Measurements from ENCODE around the gene SLC22A15. TPM values are rescaled to one million over a fixed set of nuclear protein-coding genes. Genes with fewer than 3 reads are reported as not detected.

The SLC22A15 gene
- total RNA-seq, result 4.1 and 4.6 TPM in 2 replicates

DNA sequence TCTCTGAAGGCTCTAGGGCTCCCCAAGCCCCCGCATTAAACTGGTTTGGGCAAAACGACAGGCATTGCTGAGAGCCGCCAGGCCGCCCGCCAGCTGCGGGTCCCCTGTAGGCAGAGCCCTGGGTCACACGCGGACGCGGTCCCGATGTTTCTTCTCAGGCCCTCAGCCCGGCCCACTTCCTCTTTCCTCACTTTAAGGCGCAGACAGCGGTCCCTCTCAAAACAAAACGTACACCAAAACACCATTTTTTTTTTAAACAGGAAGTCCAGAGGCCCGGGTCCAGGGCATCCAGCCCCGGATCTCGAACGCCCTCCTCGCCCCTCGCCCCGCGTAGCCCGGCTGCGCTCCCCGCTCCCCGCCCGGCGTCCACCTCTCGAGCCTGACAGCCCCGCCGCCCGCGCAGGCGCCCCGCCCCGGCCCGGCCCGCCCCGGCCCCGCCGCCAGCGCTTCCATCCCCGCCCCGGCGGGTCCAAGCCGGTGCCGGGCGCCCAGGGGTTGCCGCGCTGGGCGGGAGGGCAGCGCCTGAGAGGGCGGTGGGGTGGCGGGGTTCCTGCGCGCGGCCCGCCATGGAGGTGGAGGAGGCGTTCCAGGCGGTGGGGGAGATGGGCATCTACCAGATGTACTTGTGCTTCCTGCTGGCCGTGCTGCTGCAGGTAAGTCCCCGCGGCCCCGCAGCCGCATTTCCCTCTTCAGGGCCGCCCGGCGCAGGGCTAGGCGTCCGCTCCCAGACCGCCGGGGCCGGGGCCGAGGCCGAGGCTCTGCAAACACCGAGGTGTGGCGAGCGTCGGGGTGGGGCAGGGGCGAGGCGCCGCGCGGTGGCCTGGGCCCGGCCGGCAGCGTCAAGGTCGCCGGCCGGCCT is at the start of gene SLC22A15:
SLC22A15 (plus strand) TSS at position 452 of the 859 bp plus-strand sequence; CDS start at position 567, 115 bp downstream.
- POLR2A ChIA-PET, result no interaction called here
- intact Hi-C loops (cut with micrococcal nuclease), result loop anchor here (1.0 to 10.0 kb wide), 4 partner anchors 877 to 1949 kb away; partner anchors contain the start of genes GDAP2, MAN1A2, TTF2 and WDR3
- peaks cover 16% of the 10 kb centered on the region for H3K4me1 Mint-ChIP-seq
- TF ChIP-seq, protein P1, sequence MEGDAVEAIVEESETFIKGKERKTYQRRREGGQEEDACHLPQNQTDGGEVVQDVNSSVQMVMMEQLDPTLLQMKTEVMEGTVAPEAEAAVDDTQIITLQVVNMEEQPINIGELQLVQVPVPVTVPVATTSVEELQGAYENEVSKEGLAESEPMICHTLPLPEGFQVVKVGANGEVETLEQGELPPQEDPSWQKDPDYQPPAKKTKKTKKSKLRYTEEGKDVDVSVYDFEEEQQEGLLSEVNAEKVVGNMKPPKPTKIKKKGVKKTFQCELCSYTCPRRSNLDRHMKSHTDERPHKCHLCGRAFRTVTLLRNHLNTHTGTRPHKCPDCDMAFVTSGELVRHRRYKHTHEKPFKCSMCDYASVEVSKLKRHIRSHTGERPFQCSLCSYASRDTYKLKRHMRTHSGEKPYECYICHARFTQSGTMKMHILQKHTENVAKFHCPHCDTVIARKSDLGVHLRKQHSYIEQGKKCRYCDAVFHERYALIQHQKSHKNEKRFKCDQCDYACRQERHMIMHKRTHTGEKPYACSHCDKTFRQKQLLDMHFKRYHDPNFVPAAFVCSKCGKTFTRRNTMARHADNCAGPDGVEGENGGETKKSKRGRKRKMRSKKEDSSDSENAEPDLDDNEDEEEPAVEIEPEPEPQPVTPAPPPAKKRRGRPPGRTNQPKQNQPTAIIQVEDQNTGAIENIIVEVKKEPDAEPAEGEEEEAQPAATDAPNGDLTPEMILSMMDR (IDR thresholded peaks at IDR 0.05), result no peak
- H3K27ac Mint-ChIP-seq, result peak within 1 kb of the TSS; percentile 71
- H3K9me3 Mint-ChIP-seq, result no peaks in the 10 kb centered on the region
- H3K36me3 Mint-ChIP-seq (ENCODE audit: low read depth), result no peaks in the 10 kb centered on the region
- peak within 1 kb of the TSS; percentile 82 for H3K4me3 Mint-ChIP-seq
- H3K27me3 Mint-ChIP-seq, result peaks cover 3% of the 10 kb centered on the region
- CTCF ChIA-PET, result no interaction called here
- DNase-seq (peak; percentile 63), ATAC-seq (ENCODE audit: low read depth) (peak; percentile 90)

DNA sequence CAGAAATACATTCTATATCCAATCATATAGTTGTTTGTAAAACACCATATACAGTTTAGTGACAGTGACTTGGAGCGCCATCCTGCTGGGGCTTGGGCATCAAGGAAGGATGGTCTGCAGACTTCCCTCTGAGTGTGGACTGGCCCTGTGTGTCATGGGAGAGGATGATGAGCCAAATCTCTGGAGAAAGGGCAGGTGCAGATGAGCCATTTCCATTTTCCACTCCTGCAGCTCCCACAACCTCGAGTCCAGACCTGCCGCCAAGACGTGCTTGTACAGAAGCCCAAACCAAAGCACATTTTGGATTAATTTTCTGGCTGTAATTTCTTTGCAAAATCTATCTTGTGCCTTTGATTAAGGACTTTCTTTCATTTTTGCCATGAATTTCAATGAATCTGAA is 48.3 kb upstream of the SLC22A15 start:
- ATAC-seq (ENCODE audit: low read depth) (no peak), DNase-seq (no peak)
- Mint-ChIP-seq H3K4me3 (no peak overlapping the region), H3K27me3 (peaks cover 2% of the 10 kb centered on the region), H3K27ac (no peak overlapping the region), H3K36me3 (ENCODE audit: low read depth) (no peaks in the 10 kb centered on the region), H3K9me3 (no peaks in the 10 kb centered on the region), H3K4me1 (peaks cover 21% of the 10 kb centered on the region)
- TF ChIP-seq, protein P1 (IDR thresholded peaks at IDR 0.05), result no peak
- POLR2A ChIA-PET, result no interaction called here
- CTCF ChIA-PET, result no interaction called here
- intact Hi-C loops (cut with micrococcal nuclease), result no loop called here

DNA sequence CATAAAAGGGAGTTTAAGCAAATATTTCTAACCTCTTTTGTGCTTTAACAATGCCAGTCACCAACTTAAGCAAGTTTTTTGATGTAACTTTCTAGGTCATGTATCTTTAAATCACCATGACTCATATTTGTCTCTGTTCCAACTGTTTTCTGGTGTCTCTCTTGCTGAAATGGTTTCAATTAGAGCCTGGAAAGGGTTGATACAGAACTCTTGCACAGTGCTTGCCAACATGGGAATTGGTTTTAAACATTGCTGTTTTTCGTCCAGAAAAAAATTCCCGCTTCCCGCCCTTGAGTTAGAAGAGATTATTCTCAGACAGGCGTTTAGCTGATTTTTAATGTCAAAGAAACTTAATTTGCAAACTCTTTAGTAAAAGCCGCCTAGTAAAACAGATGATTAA is 46.4 kb upstream of the SLC22A15 start:
- Mint-ChIP-seq H3K4me1 (peaks cover 3% of the 10 kb centered on the region), H3K4me3 (no peak overlapping the region), H3K27me3 (peaks cover 2% of the 10 kb centered on the region), H3K36me3 (ENCODE audit: low read depth) (no peaks in the 10 kb centered on the region), H3K9me3 (no peaks in the 10 kb centered on the region), H3K27ac (no peak overlapping the region)
- TF ChIP-seq, protein P1 (IDR thresholded peaks at IDR 0.05), result no peak
- no peak for DNase-seq
- CTCF ChIA-PET, result no interaction called here
- intact Hi-C loops (cut with micrococcal nuclease), result no loop called here
- ATAC-seq (ENCODE audit: low read depth), result no peak
- POLR2A ChIA-PET, result no interaction called here

DNA sequence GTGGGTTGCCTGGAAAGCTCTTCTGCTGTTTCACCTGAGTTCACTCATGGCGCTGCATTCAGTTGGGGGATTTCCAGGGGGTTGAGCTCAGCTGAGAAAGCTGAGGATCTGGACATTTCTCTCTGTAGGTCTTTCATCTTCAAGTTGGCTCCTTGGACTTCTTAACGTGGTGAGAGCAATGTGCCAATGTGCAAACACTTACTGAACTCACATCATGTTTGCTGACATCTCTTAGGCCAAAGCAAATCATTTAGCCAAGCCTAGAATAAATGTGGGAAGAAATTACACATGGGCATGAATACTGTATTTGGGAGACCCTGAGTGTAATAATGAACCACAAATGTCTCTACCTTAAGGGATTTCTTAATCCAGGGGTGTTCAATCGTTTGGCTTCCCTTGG is 42.7 kb upstream of the SLC22A15 start:
- Mint-ChIP-seq H3K4me1 (no peaks in the 10 kb centered on the region), H3K27ac (no peak overlapping the region), H3K27me3 (peaks cover 6% of the 10 kb centered on the region), H3K4me3 (no peak overlapping the region), H3K9me3 (no peaks in the 10 kb centered on the region), H3K36me3 (ENCODE audit: low read depth) (no peaks in the 10 kb centered on the region)
- ATAC-seq (ENCODE audit: low read depth) (no peak), DNase-seq (no peak)
- ChIA-PET CTCF (no interaction called here), POLR2A (no interaction called here)
- TF ChIP-seq, protein P1 (IDR thresholded peaks at IDR 0.05), result no peak
- intact Hi-C loops (cut with micrococcal nuclease), result no loop called here

DNA sequence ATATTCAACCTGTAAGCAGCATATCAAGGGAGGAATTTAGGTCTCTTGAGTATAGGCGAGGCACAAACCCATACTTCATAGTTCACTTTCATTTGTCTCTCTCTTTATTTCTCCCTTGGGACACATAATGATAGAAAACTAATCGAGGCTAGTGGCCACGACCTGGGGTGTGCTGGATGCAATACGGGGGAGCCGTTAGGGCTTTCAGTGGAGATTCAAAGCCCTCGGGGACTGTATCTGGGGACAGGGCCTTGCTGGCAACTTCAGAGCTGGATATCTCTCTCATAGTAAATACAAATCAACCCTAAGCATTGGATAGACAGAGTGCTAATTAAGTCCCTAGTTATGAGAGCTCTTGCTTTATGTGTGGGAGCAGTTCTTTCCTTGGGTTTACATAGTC is 36.9 kb upstream of the SLC22A15 start:
- H3K4me3 Mint-ChIP-seq, result no peak overlapping the region
- intact Hi-C loops (cut with micrococcal nuclease), result no loop called here
- no peaks in the 10 kb centered on the region for H3K9me3 Mint-ChIP-seq
- H3K4me1 Mint-ChIP-seq, result no peaks in the 10 kb centered on the region
- H3K27ac Mint-ChIP-seq, result no peak overlapping the region
- ChIA-PET CTCF (no interaction called here), POLR2A (no interaction called here)
- ATAC-seq (ENCODE audit: low read depth), result no peak
- H3K27me3 Mint-ChIP-seq, result peaks cover 6% of the 10 kb centered on the region
- TF ChIP-seq, protein P1 (IDR thresholded peaks at IDR 0.05), result no peak
- DNase-seq, result no peak
- no peaks in the 10 kb centered on the region for H3K36me3 Mint-ChIP-seq (ENCODE audit: low read depth)

Data from activated B cell treated with CpG ODN at 0.5 μM for 24 hours (primary cell).